Heart right ventricle (tissue), 16 donors: ENCODE results near the gene KCNC1. TPM values are rescaled to one million over a fixed set of nuclear protein-coding genes. Genes with fewer than 3 reads are reported as not detected.

Experiments used
- ATAC-seq, 8 donors: fragments of 200-7000 bp; cut with Tn5 transposase; one replicate each; pipeline ENCODE4 v1.9.1; 2020; ENCODE audit warnings: mild to moderate bottlenecking in 8 of 8, moderate library complexity in 8 of 8, moderate number of reproducible peaks in 1 of 8
- DNase-seq, 2 donors: peaks; one replicate each; pipeline ENCODE4 v3.0.0-alpha.2; 2020
- H3K27ac ChIP-seq, 10 donors: fragments of 200-600 bp; sonication (generic) in 2 of 10; one replicate each; pipeline versions ENCODE4 v1.5.0 to v1.8.0; 2020 to 2022; ENCODE audit warnings: mild to moderate bottlenecking in 3 of 10
- H3K27me3 ChIP-seq, 7 donors: fragments of 200-600 bp; one replicate each; pipeline ENCODE4 v1.8.0; 2021 to 2022; ENCODE audit warnings: mild to moderate bottlenecking in 2 of 7
- H3K36me3 ChIP-seq, 9 donors: fragments of 200-600 bp; sonication (generic) in 1 of 9; one replicate each; pipeline versions ENCODE4 v1.5.0 to v1.8.0; 2020 to 2022; ENCODE audit warnings: mild to moderate bottlenecking in 2 of 9
- H3K4me1 ChIP-seq, 9 donors: fragments of 200-600 bp; sonication (generic) in 1 of 9; one replicate each; pipeline versions ENCODE4 v1.5.0 to v1.8.0; 2020 to 2022; ENCODE audit warnings: mild to moderate bottlenecking in 4 of 9
- H3K4me3 ChIP-seq, 10 donors: fragments of 200-600 bp; sonication (generic) in 2 of 10; one replicate each; pipeline versions ENCODE4 v1.5.0 to v1.8.0; 2020 to 2022; ENCODE audit warnings: mild to moderate bottlenecking in 7 of 10, moderate library complexity in 2 of 10
- H3K9me3 ChIP-seq, 11 donors: fragments of 200-600 bp in 10 of 11; sonication (generic) in 2 of 11; one replicate each; pipeline versions ENCODE4 v1.5.0 to v1.8.0; 2013 to 2022; ENCODE audit warnings: mild to moderate bottlenecking in 2 of 11, control low read depth in 1 of 11, moderate library complexity in 1 of 11
- CTCF ChIP-seq, 9 donors: fragments of 200-600 bp; sonication (generic) in 2 of 9; IDR thresholded peaks; one replicate each; pipeline versions ENCODE4 v1.5.0 to v1.8.0; 2021 to 2022; ENCODE audit warnings: antibody characterized with exemption in 9 of 9, mild to moderate bottlenecking in 5 of 9, moderate library complexity in 1 of 9
- WGBS, 2 donors: extraction: QIAGEN DNeasy Blood & Tissue Kit; methylation state at CpG; one replicate each; pipeline ENCODE4 v1.1.7; 2013; ENCODE audit warnings: inconsistent platforms in 1 of 2; 5-methylcytosine and 5-hydroxymethylcytosine counted together
- intact Hi-C, 10 donors: fragments of 100-400 bp; cut with DNase I; formaldehyde crosslinking; loops; one replicate each; pipeline versions ENCODE4 v1.11.1 to v1.14.2; 2022
- polyA plus RNA-seq, 2 donors: library from polyadenylated mRNA; stranded (reverse); fragments of 200-250 nt; gene quantifications; one replicate each; pipeline ENCODE4 v1.2.3, GENCODE V29; 2013
- total RNA-seq, 10 donors: library from RNA; stranded (reverse); fragmentation: NEBNext Ultra II Directional in 3 of 10; extraction: Animal tissue kit (Norgen Biotek cat#: 25700) in 3 of 10; gene quantifications; one replicate each; pipeline versions ENCODE4 v1.2.1 to v1.2.4, GENCODE V29; 2021 to 2023
- donor health status: Arrhythmogenic right ventricular cardiomyopathy.
- donor health status: ischemic (EF 13 %, LVEDD 7.1; RV severe dilation, severe dysfunction).
- donor health status: healthy with polysubstance abuse.
- donor health status: DM: no; HTN: yes; CAD: no.
- donor health status: DM: no; HTN: no; CAD: no.
- donor health status: ischemic (EF 25% LVEDD 6.9; RV normal size, moderate dysfunction).
- donor health status: ischemic (EF 25% LVEDD 5.7; RV mildly dilated, moderate dysfunction).
- donor health status: healthy.
- donor health status: DM: yes; HTN: yes; CAD: no.
- donor health status: Ischemic cardiomyopathy.
- donor health status: ischemic (EF 35%, LVEDD 5.7; RV mildly dilated, moderate dysfunction).
- donor health status: nonischemic (EF 11% LVEDD 7.7; RV severe dilation, severe dysfunction).
- donor health status: DM: yes; HTN: yes; CAD: no.
- donor health status: PGD.
- donor health status: ischemic (EF 29% LVEDD 5.4; RV normal size, mild dysfunction).
- donor health status: nonischemic (EF 23%, LVEDD 6.1; RV moderate dilation, normal function).

The KCNC1 gene
- total and polyA plus RNA-seq, 12 donors, result 0.04 to 0.09 (median 0.06) TPM; not detected in 8

- Histone ChIP-seq H3K27me3 (peaks cover 0 to 7% (median 0%) of the 10 kb centered on the region in 7 donors), H3K36me3 (no peaks in the 10 kb centered on the region), H3K27ac (no peak overlapping the region), H3K9me3 (no peaks in the 10 kb centered on the region), H3K4me3 (no peak overlapping the region), H3K4me1 (peaks cover 0 to 9% (median 0%) of the 10 kb centered on the region in 9 donors)
- intact Hi-C loops, result no loop called here
- 66 to 77% methylated on average over 19 of the region's 19 CpGs for WGBS, 2 donors
- no peak for ATAC-seq
- no peak for DNase-seq
- TF ChIP-seq CTCF (IDR thresholded peaks at IDR 0.05), result no peak
These were observed 12.8 kb downstream of the KCNC1 start for GRCh38 chr11:17747131-17747955.

DNA sequence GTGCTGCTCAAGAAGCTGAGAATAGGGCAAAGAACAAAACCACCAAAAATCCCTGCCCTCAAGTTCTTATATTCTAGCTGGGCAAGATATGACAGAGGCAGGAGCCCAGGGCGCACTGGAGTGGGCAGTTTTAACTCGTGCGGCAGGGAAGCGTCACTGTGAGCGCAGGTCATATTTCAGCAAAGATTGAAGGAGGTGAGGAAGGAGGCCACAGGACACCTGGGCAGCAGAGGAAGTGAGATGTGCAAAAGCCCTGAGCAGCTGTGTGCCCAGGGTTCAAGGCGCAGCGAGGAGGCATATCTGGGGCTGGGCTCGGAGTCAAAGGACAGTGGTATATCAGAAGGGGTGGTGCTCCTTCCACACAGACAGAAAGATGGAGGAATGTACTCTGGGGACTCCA lies 13.5 kb downstream of the KCNC1 start:
- no peak for DNase-seq
- Histone ChIP-seq H3K9me3 (no peaks in the 10 kb centered on the region), H3K27me3 (peaks cover 0 to 8% (median 0%) of the 10 kb centered on the region in 7 donors), H3K4me1 (peaks cover 0 to 9% (median 0%) of the 10 kb centered on the region in 9 donors), H3K4me3 (no peak overlapping the region), H3K27ac (no peak overlapping the region), H3K36me3 (no peaks in the 10 kb centered on the region)
- 80 to 92% methylated on average over 8 of the region's 8 CpGs for WGBS, 2 donors
- no peak for ATAC-seq
- no peak for TF ChIP-seq CTCF (IDR thresholded peaks at IDR 0.05)
- intact Hi-C loops, result no loop called here

- H3K36me3 ChIP-seq, result no peaks in the 10 kb centered on the region
- intact Hi-C loops, result no loop called here
- no peaks in the 10 kb centered on the region for H3K9me3 ChIP-seq
- peaks cover 0 to 9% (median 0%) of the 10 kb centered on the region in 9 donors for H3K4me1 ChIP-seq
- TF ChIP-seq CTCF (IDR thresholded peaks at IDR 0.05), result no peak
- DNase-seq, result no peak
- no peak for ATAC-seq
- no peak overlapping the region for H3K27ac ChIP-seq
- WGBS, 2 donors, result 82 to 84% methylated on average over 19 of the region's 19 CpGs
- peaks cover 0 to 7% (median 0%) of the 10 kb centered on the region in 7 donors for H3K27me3 ChIP-seq
- no peak overlapping the region for H3K4me3 ChIP-seq
These were observed 14.5 kb downstream of the KCNC1 start for GRCh38 chr11:17748761-17749721.
